Chondrocyte (in vitro differentiated cells): Measurements from ENCODE around the gene DNAJC1. TPM values are rescaled to one million over a fixed set of nuclear protein-coding genes. Genes with fewer than 3 reads are reported as not detected.
"Not testable (repeated sequence)": the region's sequence is repeated elsewhere in the genome, so short reads cannot be mapped to it uniquely, and the experiment has no call there.

ENCODE experiments used
- DNase-seq: peaks from one replicate; pipeline ENCODE4 v3.0.0; 2021; ENCODE audit warnings: mixed read lengths, low spot score
- H3K27ac Mint-ChIP-seq: one replicate; pipeline ENCODE4 v1.8.0; 2021; ENCODE audit warnings: mild to moderate bottlenecking, moderate library complexity, mixed read lengths; ENCODE audit not compliant: unreplicated experiment
- H3K27me3 Mint-ChIP-seq: 2 replicates; pipeline ENCODE4 v1.8.0; 2021; ENCODE audit warnings: low read depth, mixed read lengths
- H3K36me3 Mint-ChIP-seq: 2 replicates; pipeline ENCODE4 v1.8.0; 2021; ENCODE audit warnings: low read depth, mixed read lengths
- H3K4me1 Mint-ChIP-seq: 2 replicates; pipeline ENCODE4 v1.8.0; 2021; ENCODE audit warnings: low read depth, mild to moderate bottlenecking, mixed read lengths
- H3K4me3 Mint-ChIP-seq: one replicate; pipeline ENCODE4 v1.8.0; 2021; ENCODE audit warnings: mild to moderate bottlenecking, moderate library complexity, mixed read lengths; ENCODE audit not compliant: unreplicated experiment
- H3K9me3 Mint-ChIP-seq: 2 replicates; pipeline ENCODE4 v1.8.0; 2021; ENCODE audit warnings: low read depth, mixed read lengths
- CTCF ChIP-seq: fragments of 200-600 bp; sonication (generic); IDR thresholded peaks from 2 replicates; pipeline ENCODE4 v1.5.0; 2021; ENCODE audit warnings: antibody characterized with exemption, mild to moderate bottlenecking, moderate library complexity
- total RNA-seq: library from RNA; stranded (reverse); gene quantifications from 3 replicates; pipeline ENCODE4 v1.2.1, GENCODE V29; 2021

Gene DNAJC1
- total RNA-seq, 1 donor from 2014 or later = 45.1 TPM

- no peak overlapping the region for H3K27ac Mint-ChIP-seq
- TF ChIP-seq CTCF = no peak
- no peaks in the 10 kb centered on the region for H3K9me3 Mint-ChIP-seq
- no peaks in the 10 kb centered on the region for H3K36me3 Mint-ChIP-seq
- peaks cover 7% of the 10 kb centered on the region for H3K4me1 Mint-ChIP-seq
- DNase-seq = no peak
- no peaks in the 10 kb centered on the region for H3K27me3 Mint-ChIP-seq
- H3K4me3 Mint-ChIP-seq = no peak overlapping the region
Measured at GRCh38 chr10:21860718-21861117, 142.8 kb downstream of the DNAJC1 start.

GRCh38 chr10:21858455-21858854, 145.1 kb downstream of the DNAJC1 start:
- no peaks in the 10 kb centered on the region for H3K9me3 Mint-ChIP-seq
- no peak overlapping the region for H3K27ac Mint-ChIP-seq
- H3K4me3 Mint-ChIP-seq = no peak overlapping the region
- no peak for TF ChIP-seq CTCF
- peaks cover 7% of the 10 kb centered on the region for H3K4me1 Mint-ChIP-seq
- no peak for DNase-seq
- H3K27me3 Mint-ChIP-seq = no peaks in the 10 kb centered on the region
- H3K36me3 Mint-ChIP-seq = no peaks in the 10 kb centered on the region

- no peaks in the 10 kb centered on the region for H3K4me1 Mint-ChIP-seq
- peaks cover 27% of the 10 kb centered on the region for H3K9me3 Mint-ChIP-seq
- no peak overlapping the region for H3K4me3 Mint-ChIP-seq
- no peak for TF ChIP-seq CTCF
- H3K27ac Mint-ChIP-seq = no peak overlapping the region
- DNase-seq = no peak
- peaks cover 23% of the 10 kb centered on the region for H3K36me3 Mint-ChIP-seq
- no peaks in the 10 kb centered on the region for H3K27me3 Mint-ChIP-seq
Measured at GRCh38 chr10:21849607-21850006, 153.9 kb downstream of the DNAJC1 start.

GRCh38 chr10:21843645-21844044, 159.9 kb downstream of the DNAJC1 start:
- TF ChIP-seq CTCF = no peak

GRCh38 chr10:21841273-21841672, 162.3 kb downstream of the DNAJC1 start:
- H3K9me3 Mint-ChIP-seq = peaks cover 12% of the 10 kb centered on the region
- H3K27ac Mint-ChIP-seq, H3K27me3 Mint-ChIP-seq, H3K4me3 Mint-ChIP-seq, DNase-seq, H3K4me1 Mint-ChIP-seq: not testable (repeated sequence)
- H3K36me3 Mint-ChIP-seq = peaks cover 13% of the 10 kb centered on the region

More at GRCh38 chr10:21843645-21844044, 159.9 kb downstream of the DNAJC1 start:
- Mint-ChIP-seq H3K4me1 (no peaks in the 10 kb centered on the region), H3K27me3 (no peaks in the 10 kb centered on the region), H3K36me3 (peaks cover 13% of the 10 kb centered on the region), H3K9me3 (peaks cover 11% of the 10 kb centered on the region), H3K4me3 (no peak overlapping the region), H3K27ac (no peak overlapping the region)
- DNase-seq = no peak

- not testable (repeated sequence) for DNase-seq, H3K27ac Mint-ChIP-seq, H3K27me3 Mint-ChIP-seq, H3K4me1 Mint-ChIP-seq, H3K4me3 Mint-ChIP-seq
- H3K9me3 Mint-ChIP-seq = peaks cover 27% of the 10 kb centered on the region
- peaks cover 27% of the 10 kb centered on the region for H3K36me3 Mint-ChIP-seq
Measured at GRCh38 chr10:21837487-21837886, 166.0 kb downstream of the DNAJC1 start.

GRCh38 chr10:21834574-21834973, 169.0 kb downstream of the DNAJC1 start:
- H3K9me3 Mint-ChIP-seq = peaks cover 45% of the 10 kb centered on the region
- not testable (repeated sequence) for H3K4me3 Mint-ChIP-seq, H3K27ac Mint-ChIP-seq, DNase-seq, H3K27me3 Mint-ChIP-seq
- H3K4me1 Mint-ChIP-seq = peaks cover 13% of the 10 kb centered on the region
- H3K36me3 Mint-ChIP-seq = peaks cover 35% of the 10 kb centered on the region
